Endodermal cell (in vitro differentiated cells): ENCODE results near the gene TBC1D4. TPM values are rescaled to one million over a fixed set of nuclear protein-coding genes. Genes with fewer than 3 reads are reported as not detected.

Experiments used
- DNase-seq: peaks from one replicate; pipeline ENCODE4 v3.0.0-alpha.2; 2017
- H3K27ac ChIP-seq: 2 replicates; pipeline ENCODE4 v1.5.1; 2013; ENCODE audit warnings: mild to moderate bottlenecking, low read depth, low read length, moderate library complexity
- H3K27me3 ChIP-seq: 2 replicates; pipeline ENCODE4 v1.6.1; 2013; ENCODE audit warnings: mild to moderate bottlenecking, low read length, moderate library complexity; ENCODE audit not compliant: insufficient read depth, control insufficient read depth, poor library complexity, severe bottlenecking
- H3K36me3 ChIP-seq: 2 replicates; pipeline ENCODE4 v1.7.0; 2013; ENCODE audit warnings: mild to moderate bottlenecking, low read length, moderate library complexity; ENCODE audit not compliant: control insufficient read depth, insufficient read depth
- H3K4me1 ChIP-seq: one replicate; pipeline ENCODE4 v1.7.0; 2013; ENCODE audit warnings: low read length; ENCODE audit not compliant: control insufficient read depth, insufficient read depth
- H3K4me3 ChIP-seq: 2 replicates; pipeline ENCODE4 v1.5.1; 2013; ENCODE audit warnings: mild to moderate bottlenecking, low read length, moderate library complexity
- H3K9ac ChIP-seq: 2 replicates; pipeline ENCODE4 v1.6.1; 2013; ENCODE audit warnings: mild to moderate bottlenecking, low read length, moderate library complexity; ENCODE audit not compliant: poor library complexity, severe bottlenecking; ENCODE audit errors: extremely low read depth
- H3K9me3 ChIP-seq: 2 replicates; pipeline ENCODE4 v1.6.1; 2013; ENCODE audit warnings: mild to moderate bottlenecking, low read length, moderate library complexity; ENCODE audit not compliant: control insufficient read depth
- H3K27ac Mint-ChIP-seq: 2 replicates; pipeline ENCODE4 v1.8.0; 2020; ENCODE audit warnings: mixed read lengths
- H3K27me3 Mint-ChIP-seq: 2 replicates; pipeline ENCODE4 v1.8.0; 2021; ENCODE audit warnings: mild to moderate bottlenecking, mixed read lengths; ENCODE audit not compliant: insufficient read depth
- H3K36me3 Mint-ChIP-seq: 2 replicates; pipeline ENCODE4 v1.8.0; 2020; ENCODE audit warnings: low read depth, mixed read lengths
- H3K4me1 Mint-ChIP-seq: 2 replicates; pipeline ENCODE4 v1.8.0; 2020; ENCODE audit warnings: mixed read lengths
- H3K4me3 Mint-ChIP-seq: 2 replicates; pipeline ENCODE4 v1.8.0; 2020; ENCODE audit warnings: mild to moderate bottlenecking, moderate library complexity, mixed read lengths
- H3K9me3 Mint-ChIP-seq: 2 replicates; pipeline ENCODE4 v1.8.0; 2020; ENCODE audit warnings: mild to moderate bottlenecking, mixed read lengths
- WGBS, 2 experiments: methylation state at CpG; one replicate each; pipeline versions ENCODE4 v1.1.5 to v1.1.7; 2013; ENCODE audit warnings: missing lambda C conversion rate in 2 of 2, mixed read lengths in 1 of 2; ENCODE audit not compliant: insufficient coverage in 1 of 2, insufficient read length in 1 of 2; 5-methylcytosine and 5-hydroxymethylcytosine counted together
- total RNA-seq, 2 donors: library from RNA; stranded (reverse); fragmentation: NEBNext Ultra II Directional in 1 of 2; extraction: Animal tissue kit (Norgen Biotek cat#: 25700) in 1 of 2; gene quantifications; 2 replicates in 1 of 2; 3 replicates in 1 of 2; pipeline ENCODE4 v1.2.1, GENCODE V29; 2021
- TF ChIP-seq, protein P1 (sequence below): fragments of 200-600 bp; sonication (generic); conservative IDR thresholded peaks from 2 replicates; pipeline ENCODE4 v1.5.0; 2021; ENCODE audit warnings: antibody characterized with exemption, mild to moderate bottlenecking

The TBC1D4 gene
- total RNA-seq, 2 donors from 2014 or later, result 3.2 to 4.7 TPM

DNA sequence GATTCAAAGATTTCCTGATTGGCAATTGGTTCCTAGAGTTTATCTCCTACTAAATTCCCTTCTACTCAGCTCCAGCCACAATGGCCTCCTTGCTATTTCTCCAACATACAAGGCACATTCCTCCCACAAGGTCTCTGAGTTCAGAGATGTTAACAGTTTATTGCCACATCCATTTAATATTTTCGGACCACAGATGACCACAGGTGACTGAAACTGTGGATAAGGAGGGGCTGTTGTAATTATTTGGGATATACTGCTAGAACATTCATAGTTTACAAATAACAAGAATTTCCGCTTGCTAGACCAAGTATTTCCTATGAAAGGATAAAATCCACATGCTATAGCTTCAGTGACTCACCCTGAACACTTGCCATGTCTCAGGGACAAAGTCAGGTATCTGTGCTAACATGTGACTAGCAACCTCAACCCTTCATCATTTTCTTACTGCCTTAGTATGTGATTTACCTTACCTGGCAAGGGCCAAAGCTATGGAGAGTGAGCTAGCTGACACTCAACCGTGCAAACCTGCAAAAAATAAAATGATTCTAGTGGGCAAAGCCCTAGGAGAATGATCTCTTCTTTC, 117.7 kb downstream of the TBC1D4 start:
- Mint-ChIP-seq H3K4me1 (no peaks in the 10 kb centered on the region), H3K4me3 (no peak overlapping the region), H3K36me3 (no peaks in the 10 kb centered on the region), H3K27me3 (no peaks in the 10 kb centered on the region), H3K27ac (no peak overlapping the region), H3K9me3 (no peaks in the 10 kb centered on the region)
- Histone ChIP-seq H3K4me1 (no peaks in the 10 kb centered on the region), H3K4me3 (no peak overlapping the region), H3K27me3 (no peaks in the 10 kb centered on the region), H3K9me3 (no peaks in the 10 kb centered on the region), H3K9ac (no peak overlapping the region), H3K27ac (no peak overlapping the region), H3K36me3 (no peaks in the 10 kb centered on the region)
- WGBS, 2 experiments, result 93 to 97% methylated on average over 2 to 3 of the region's 3 CpGs
- no peak for DNase-seq
- TF ChIP-seq, protein P1, sequence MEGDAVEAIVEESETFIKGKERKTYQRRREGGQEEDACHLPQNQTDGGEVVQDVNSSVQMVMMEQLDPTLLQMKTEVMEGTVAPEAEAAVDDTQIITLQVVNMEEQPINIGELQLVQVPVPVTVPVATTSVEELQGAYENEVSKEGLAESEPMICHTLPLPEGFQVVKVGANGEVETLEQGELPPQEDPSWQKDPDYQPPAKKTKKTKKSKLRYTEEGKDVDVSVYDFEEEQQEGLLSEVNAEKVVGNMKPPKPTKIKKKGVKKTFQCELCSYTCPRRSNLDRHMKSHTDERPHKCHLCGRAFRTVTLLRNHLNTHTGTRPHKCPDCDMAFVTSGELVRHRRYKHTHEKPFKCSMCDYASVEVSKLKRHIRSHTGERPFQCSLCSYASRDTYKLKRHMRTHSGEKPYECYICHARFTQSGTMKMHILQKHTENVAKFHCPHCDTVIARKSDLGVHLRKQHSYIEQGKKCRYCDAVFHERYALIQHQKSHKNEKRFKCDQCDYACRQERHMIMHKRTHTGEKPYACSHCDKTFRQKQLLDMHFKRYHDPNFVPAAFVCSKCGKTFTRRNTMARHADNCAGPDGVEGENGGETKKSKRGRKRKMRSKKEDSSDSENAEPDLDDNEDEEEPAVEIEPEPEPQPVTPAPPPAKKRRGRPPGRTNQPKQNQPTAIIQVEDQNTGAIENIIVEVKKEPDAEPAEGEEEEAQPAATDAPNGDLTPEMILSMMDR, result peak; percentile 31

DNA sequence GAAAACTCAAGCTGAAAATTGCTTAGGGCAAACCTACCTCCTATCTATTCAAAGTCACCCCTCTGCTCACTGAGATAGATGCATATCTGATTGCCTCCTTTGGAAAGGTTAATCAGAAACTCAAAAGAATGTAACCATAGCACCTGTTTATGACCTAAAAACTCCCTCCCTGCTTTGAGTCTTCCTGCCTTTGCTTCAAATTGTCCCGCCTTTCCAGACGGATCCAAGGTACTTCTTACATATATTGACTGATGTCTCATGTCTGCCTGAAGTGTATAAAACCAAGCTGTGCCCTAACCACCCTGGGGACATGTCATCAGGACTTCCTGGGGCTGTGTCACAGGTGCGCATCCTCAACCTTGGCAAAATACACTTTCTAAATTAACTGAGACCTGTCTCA, 118.6 kb downstream of the TBC1D4 start:
- no peak overlapping the region for H3K27ac ChIP-seq
- no peak overlapping the region for H3K9ac ChIP-seq
- 79 to 88% methylated on average over 3 of the region's 3 CpGs for WGBS, 2 experiments
- Mint-ChIP-seq H3K27ac (no peak overlapping the region), H3K4me1 (no peaks in the 10 kb centered on the region), H3K4me3 (no peak overlapping the region), H3K27me3 (no peaks in the 10 kb centered on the region), H3K9me3 (no peaks in the 10 kb centered on the region), H3K36me3 (no peaks in the 10 kb centered on the region)
- no peaks in the 10 kb centered on the region for H3K27me3 ChIP-seq
- H3K4me3 ChIP-seq, result no peak overlapping the region
- H3K9me3 ChIP-seq, result no peaks in the 10 kb centered on the region
- H3K36me3 ChIP-seq, result no peaks in the 10 kb centered on the region
- H3K4me1 ChIP-seq, result no peaks in the 10 kb centered on the region
- TF ChIP-seq, protein P1, result no peak
- no peak for DNase-seq

DNA sequence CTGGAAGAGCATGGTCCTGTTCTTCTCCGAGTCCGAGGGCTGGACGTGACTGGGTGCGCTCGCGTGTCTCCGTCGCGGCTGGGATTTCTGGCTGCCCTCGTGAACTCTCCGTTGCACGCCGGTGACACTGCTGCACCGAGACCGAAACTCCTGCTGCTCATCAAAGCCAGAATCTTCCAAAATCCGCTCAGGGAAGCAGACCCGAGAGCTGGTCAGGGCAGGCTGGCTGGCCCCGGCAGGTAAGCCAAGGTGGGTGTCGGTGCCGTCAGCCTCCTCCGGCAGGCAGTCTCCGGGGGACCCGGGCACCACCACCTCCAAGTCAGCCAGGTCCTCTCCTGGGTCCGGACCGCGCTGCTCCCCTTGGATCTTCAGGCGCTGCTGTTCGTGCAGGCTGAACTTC, 119.9 kb downstream of the TBC1D4 start:
- no peaks in the 10 kb centered on the region for H3K27me3 ChIP-seq
- Mint-ChIP-seq H3K36me3 (no peaks in the 10 kb centered on the region), H3K9me3 (no peaks in the 10 kb centered on the region), H3K27me3 (no peaks in the 10 kb centered on the region), H3K27ac (no peak overlapping the region), H3K4me1 (no peaks in the 10 kb centered on the region), H3K4me3 (no peak overlapping the region)
- H3K4me3 ChIP-seq, result no peak overlapping the region
- TF ChIP-seq, protein P1, result no peak
- no peaks in the 10 kb centered on the region for H3K4me1 ChIP-seq
- no peak for DNase-seq
- H3K9me3 ChIP-seq, result no peaks in the 10 kb centered on the region
- 97 to 98% methylated on average over 17 to 28 of the region's 28 CpGs for WGBS, 2 experiments
- H3K27ac ChIP-seq, result no peak overlapping the region
- H3K9ac ChIP-seq, result no peak overlapping the region
- no peaks in the 10 kb centered on the region for H3K36me3 ChIP-seq
